GM12873 (cell line): ENCODE data around the gene IGF1R.

Source experiments
- CTCF ChIP-seq: IDR thresholded peaks from 2 replicates; pipeline ENCODE4 v1.5.1; 2012; ENCODE audit warnings: low read depth, mild to moderate bottlenecking, moderate library complexity, low read length, control low read depth; ENCODE audit not compliant: insufficient read depth; ENCODE audit errors: missing control alignments

The IGF1R gene

DNA sequence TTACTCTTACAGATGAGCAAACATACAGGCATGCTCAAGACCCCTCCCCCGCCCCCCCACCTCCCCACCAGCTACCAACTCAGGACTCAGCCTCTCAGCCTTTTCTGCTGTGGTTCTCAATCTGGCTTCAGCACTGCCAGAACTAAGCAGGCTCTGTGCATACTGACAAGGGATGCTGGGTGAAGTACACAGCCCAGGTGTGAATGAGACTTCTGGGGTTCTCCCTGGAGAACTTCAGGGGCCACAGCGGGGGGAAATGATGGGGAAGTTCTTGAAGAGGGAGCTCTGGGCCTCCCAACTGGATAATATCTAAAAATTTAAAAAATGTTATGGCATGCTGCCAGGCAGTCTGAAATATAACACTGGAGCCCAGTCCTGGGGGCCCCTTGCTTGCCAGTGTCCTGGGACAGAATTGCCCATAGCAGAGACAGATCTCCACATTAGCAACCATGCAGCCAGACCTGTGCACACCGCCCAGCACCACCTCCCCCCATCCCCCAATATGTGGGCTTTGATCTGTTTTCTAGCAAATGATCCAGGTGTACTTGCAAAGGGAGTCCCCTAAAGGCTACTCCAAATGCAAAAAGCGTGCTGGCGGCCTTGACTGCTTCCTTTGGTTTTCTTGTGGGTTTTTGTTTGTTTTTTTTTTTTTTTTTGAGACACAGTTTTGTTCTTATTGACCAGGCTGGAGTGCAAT lies 317.9 kb downstream of the IGF1R start:
- no peak for TF ChIP-seq CTCF

- no peak for TF ChIP-seq CTCF
These were observed 318.8 kb downstream of the IGF1R start for GRCh38 chr15:98967096-98967495.

DNA sequence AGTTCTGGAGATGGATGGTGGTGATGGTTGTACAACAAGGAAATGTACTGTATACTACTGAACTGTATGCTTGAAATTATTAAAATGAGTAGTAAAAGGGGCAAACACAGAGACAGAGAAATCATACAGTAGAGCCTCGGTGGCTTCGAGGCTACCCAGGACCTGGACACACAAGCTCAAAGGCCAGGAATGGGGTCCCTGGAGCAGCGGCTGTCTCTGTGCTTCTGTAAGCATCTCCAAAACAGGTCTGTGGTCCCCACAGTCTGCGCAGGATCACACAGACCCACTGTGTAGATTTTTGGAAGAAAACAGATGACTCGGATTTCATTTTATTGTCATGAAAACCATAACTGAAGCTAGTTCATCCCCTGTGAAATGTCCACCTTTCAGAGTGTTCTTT lies 319.6 kb downstream of the IGF1R start:
- no peak for TF ChIP-seq CTCF

DNA sequence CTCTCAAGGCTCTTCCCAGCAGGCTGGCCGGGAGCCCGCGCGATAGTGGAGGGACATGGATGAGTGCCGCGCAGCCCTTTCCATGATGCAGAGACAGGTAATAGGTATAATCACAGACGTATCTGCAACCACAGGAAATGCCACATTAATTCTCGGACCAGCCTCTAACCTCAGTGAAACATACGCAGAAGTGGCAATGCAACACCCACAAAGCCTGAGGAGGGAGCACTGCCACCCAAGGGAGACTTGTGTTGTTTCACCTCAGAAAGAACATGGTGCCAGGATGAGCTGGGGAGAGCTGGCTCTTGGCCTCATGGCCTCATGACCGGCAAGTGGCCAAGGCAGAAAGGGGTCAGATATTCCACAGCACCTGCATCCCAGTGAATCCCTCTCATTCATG lies 320.2 kb downstream of the IGF1R start:
- TF ChIP-seq CTCF = no peak

- TF ChIP-seq CTCF = no peak
These were observed 320.9 kb downstream of the IGF1R start for GRCh38 chr15:98969126-98969735.

DNA sequence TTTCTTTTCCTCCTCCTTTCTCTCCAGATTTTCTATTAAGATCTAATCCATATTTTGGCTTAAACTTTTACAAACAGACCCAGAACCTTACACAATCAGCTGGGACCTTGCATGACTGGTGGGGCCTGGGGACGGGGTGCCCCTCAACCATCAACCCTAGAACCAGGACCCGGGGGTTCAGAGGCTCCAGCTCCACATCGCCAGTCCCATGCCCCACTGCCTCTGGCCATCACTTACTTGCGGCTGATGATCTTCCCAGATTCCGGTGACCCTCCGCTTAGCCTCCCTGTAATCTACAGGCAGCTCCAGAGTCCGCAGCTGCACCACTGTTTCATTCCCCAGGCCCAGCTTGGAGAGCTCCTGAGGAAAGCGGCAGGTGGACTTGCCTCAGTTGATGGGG lies 322.5 kb downstream of the IGF1R start:
- no peak for TF ChIP-seq CTCF

- no peak for TF ChIP-seq CTCF
These were observed 328.2 kb downstream of the IGF1R start for GRCh38 chr15:98976500-98976899.
